ENCODE data around the gene MAPKAP1. TPM values are rescaled to one million over a fixed set of nuclear protein-coding genes. Genes with fewer than 3 reads are reported as not detected.
A peak's percentile ranks its signal among the peaks of the same experiment; 100 is the strongest.
"Not testable (repeated sequence)": the region's sequence is repeated elsewhere in the genome, so short reads cannot be mapped to it uniquely, and the experiment has no call there.

Gene MAPKAP1
- total RNA-seq, 2 experiments from 2014 or later = 51.6 to 61.9 TPM

DNA sequence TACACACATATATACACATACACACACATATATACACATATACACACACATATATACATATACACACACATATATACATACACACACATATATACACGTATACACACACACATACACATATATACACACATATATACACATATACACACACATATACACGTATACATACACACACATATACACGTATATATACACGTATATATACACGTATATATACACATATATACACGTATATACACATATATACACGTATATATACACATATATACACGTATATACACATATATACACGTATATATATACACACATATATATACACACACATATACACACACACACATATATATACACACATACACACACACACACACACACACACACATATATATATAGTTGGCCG is 13.5 kb downstream of the MAPKAP1 start:
- DNase-seq; intact Hi-C loops (cut with DNase I, micrococcal nuclease); H3K27me3 Mint-ChIP-seq; POLR2A ChIA-PET; ATAC-seq; H3K27ac Mint-ChIP-seq; H3K9me3 Mint-ChIP-seq (ENCODE audit: low read depth); H3K4me3 Mint-ChIP-seq; CTCF ChIA-PET: not testable (repeated sequence)
- Mint-ChIP-seq H3K36me3 (ENCODE audit: low read depth) (peaks cover 25% of the 10 kb centered on the region), H3K4me1 (peaks cover 24% of the 10 kb centered on the region)

GRCh38 chr9:125691869-125692268 is 15.1 kb downstream of the MAPKAP1 start:
- CTCF ChIA-PET = interaction anchor here (1.0 kb wide), 1 partner anchor 11 kb away, joined by 3 read pairs; no protein-coding TSS in a partner anchor
- DNase-seq (no peak), ATAC-seq (no peak)
- Mint-ChIP-seq H3K4me1 (peaks cover 16% of the 10 kb centered on the region), H3K36me3 (ENCODE audit: low read depth) (peaks cover 23% of the 10 kb centered on the region), H3K9me3 (ENCODE audit: low read depth) (no peaks in the 10 kb centered on the region), H3K27me3 (no peaks in the 10 kb centered on the region), H3K27ac (no peak overlapping the region), H3K4me3 (no peak overlapping the region)
- intact Hi-C loops (cut with DNase I, micrococcal nuclease) = no loop called here
- POLR2A ChIA-PET = no interaction called here

DNA sequence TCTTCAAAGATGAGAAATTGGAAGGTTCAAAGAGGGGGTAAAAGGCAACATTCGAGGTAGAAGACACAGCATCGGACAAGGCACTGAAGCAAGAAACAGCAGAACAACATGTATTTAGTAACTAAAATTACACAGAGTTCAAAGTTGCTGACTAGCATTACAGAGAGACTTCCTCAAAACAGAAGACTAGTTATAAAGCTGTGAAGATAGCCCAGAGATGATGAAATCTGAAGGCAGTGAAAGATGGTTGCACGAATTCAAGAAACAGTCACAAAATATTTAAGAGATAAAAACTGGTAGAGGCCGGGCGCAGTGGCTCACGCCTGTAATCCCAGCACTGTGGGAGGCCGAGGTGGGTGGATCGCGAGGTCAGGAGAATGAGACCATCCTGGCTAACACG is 16.3 kb downstream of the MAPKAP1 start:
- intact Hi-C loops (cut with DNase I, micrococcal nuclease) = no loop called here
- Mint-ChIP-seq H3K27ac (no peak overlapping the region), H3K9me3 (ENCODE audit: low read depth) (no peaks in the 10 kb centered on the region), H3K36me3 (ENCODE audit: low read depth) (peaks cover 20% of the 10 kb centered on the region), H3K4me1 (peaks cover 9% of the 10 kb centered on the region), H3K4me3 (no peak overlapping the region), H3K27me3 (no peaks in the 10 kb centered on the region)
- no peak for DNase-seq
- ChIA-PET CTCF (no interaction called here), POLR2A (no interaction called here)
- no peak for ATAC-seq

DNA sequence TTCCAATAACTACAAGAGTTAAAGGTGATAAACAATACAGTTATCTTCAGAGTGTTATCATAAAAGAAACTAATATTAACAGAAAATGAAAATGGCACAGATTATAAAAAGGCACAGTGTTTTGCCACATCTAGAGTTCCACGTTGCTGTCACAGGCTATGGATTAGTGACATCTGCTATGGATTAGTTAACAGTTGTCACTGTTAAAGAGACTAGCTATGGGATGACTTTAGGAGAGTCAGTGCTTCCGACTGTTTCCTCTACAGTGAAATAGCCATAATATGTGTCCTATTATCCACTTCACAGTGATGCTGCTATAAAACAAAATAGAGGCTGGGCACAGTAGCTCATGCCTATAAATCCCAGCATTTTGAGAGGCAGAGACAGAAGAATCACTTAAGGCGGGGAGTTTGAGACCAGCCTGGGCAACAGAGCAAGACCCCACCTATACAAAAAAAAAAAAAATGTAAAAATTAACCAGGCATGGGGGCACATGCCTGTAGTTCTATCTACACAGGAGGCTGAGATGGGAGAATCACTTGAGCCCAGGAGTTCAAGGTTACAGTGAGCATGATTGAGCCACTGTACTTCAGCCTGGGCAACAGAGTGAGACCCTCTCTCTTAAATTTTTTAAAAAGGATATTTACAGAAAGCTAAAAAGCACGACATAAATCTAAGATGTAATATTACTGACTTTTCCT is 19.7 kb downstream of the MAPKAP1 start:
- Mint-ChIP-seq H3K4me1 (peaks cover 22% of the 10 kb centered on the region), H3K36me3 (ENCODE audit: low read depth) (peaks cover 37% of the 10 kb centered on the region), H3K9me3 (ENCODE audit: low read depth) (no peaks in the 10 kb centered on the region), H3K4me3 (no peak overlapping the region), H3K27me3 (no peaks in the 10 kb centered on the region), H3K27ac (no peak overlapping the region)
- intact Hi-C loops (cut with DNase I, micrococcal nuclease) = no loop called here
- DNase-seq (no peak), ATAC-seq (no peak)
- ChIA-PET POLR2A (no interaction called here), CTCF (interaction anchor here (0.6 kb wide), 1 partner anchor 438 kb away, joined by 3 read pairs; no protein-coding TSS in a partner anchor)

DNA sequence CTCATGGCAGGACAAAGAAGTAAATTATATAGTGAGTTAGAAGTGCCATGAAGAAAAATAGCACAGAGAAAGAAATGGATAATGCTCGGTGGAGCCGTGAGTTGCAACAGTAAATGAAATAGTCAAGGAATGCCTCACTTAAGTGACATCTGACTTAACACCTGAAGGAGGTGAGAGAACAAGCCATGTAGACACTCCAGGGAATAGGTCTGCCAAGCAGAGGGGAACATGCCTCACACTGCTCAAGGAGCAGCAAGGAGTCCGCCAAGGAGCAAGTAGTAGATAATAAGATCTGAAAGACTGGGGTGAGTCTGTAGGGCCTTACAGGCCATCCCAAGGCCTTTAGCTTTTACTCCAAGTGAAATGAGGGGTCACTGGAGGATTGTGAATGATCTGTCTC is 21.8 kb downstream of the MAPKAP1 start:
- ChIA-PET CTCF (interaction anchor here (0.5 to 1.1 kb wide), 3 partner anchors 11 to 45 kb away, joined by 3 to 4 read pairs (median 3); no protein-coding TSS in a partner anchor), POLR2A (no interaction called here)
- Mint-ChIP-seq H3K4me1 (peaks cover 25% of the 10 kb centered on the region), H3K9me3 (ENCODE audit: low read depth) (no peaks in the 10 kb centered on the region), H3K36me3 (ENCODE audit: low read depth) (peaks cover 28% of the 10 kb centered on the region), H3K27me3 (no peaks in the 10 kb centered on the region), H3K4me3 (no peak overlapping the region), H3K27ac (no peak overlapping the region)
- ATAC-seq (no peak), DNase-seq (no peak)
- intact Hi-C loops (cut with DNase I, micrococcal nuclease) = no loop called here

GRCh38 chr9:125683486-125683885 is 23.5 kb downstream of the MAPKAP1 start:
- peak; percentile 49 for ATAC-seq
- no peak for DNase-seq
- Mint-ChIP-seq H3K27me3 (no peaks in the 10 kb centered on the region), H3K4me1 (peaks cover 19% of the 10 kb centered on the region), H3K27ac (no peak overlapping the region), H3K4me3 (no peak overlapping the region), H3K9me3 (ENCODE audit: low read depth) (no peaks in the 10 kb centered on the region), H3K36me3 (ENCODE audit: low read depth) (peaks cover 25% of the 10 kb centered on the region)
- POLR2A ChIA-PET = interaction anchor here (0.7 kb wide), 1 partner anchor 278 kb away, joined by 6 read pairs; no protein-coding TSS in a partner anchor
- CTCF ChIA-PET = interaction anchor here (2.2 kb wide), 1 partner anchor 9 kb away, joined by 7 read pairs; no protein-coding TSS in a partner anchor
- intact Hi-C loops (cut with DNase I, micrococcal nuclease) = no loop called here

GRCh38 chr9:125682340-125682739 is 24.7 kb downstream of the MAPKAP1 start:
- no peak overlapping the region for H3K27ac Mint-ChIP-seq
- ATAC-seq = no peak
- intact Hi-C loops (cut with DNase I, micrococcal nuclease) = no loop called here
- no peak for DNase-seq
- POLR2A ChIA-PET = no interaction called here
- no peaks in the 10 kb centered on the region for H3K27me3 Mint-ChIP-seq
- peaks cover 19% of the 10 kb centered on the region for H3K4me1 Mint-ChIP-seq
- peaks cover 25% of the 10 kb centered on the region for H3K36me3 Mint-ChIP-seq (ENCODE audit: low read depth)
- no peak overlapping the region for H3K4me3 Mint-ChIP-seq
- no peaks in the 10 kb centered on the region for H3K9me3 Mint-ChIP-seq (ENCODE audit: low read depth)
- CTCF ChIA-PET = interaction anchor here (2.2 kb wide), 1 partner anchor 8 kb away, joined by 7 read pairs; no protein-coding TSS in a partner anchor

GRCh38 chr9:125681657-125682056 is 25.4 kb downstream of the MAPKAP1 start:
- intact Hi-C loops (cut with DNase I, micrococcal nuclease) = no loop called here
- POLR2A ChIA-PET = no interaction called here
- Mint-ChIP-seq H3K27ac (no peak overlapping the region), H3K9me3 (ENCODE audit: low read depth) (no peaks in the 10 kb centered on the region), H3K4me3 (no peak overlapping the region), H3K4me1 (peaks cover 20% of the 10 kb centered on the region), H3K27me3 (no peaks in the 10 kb centered on the region), H3K36me3 (ENCODE audit: low read depth) (peaks cover 25% of the 10 kb centered on the region)
- CTCF ChIA-PET = interaction anchor here (2.2 kb wide), 1 partner anchor 8 kb away, joined by 7 read pairs; no protein-coding TSS in a partner anchor
- DNase-seq = no peak
- no peak for ATAC-seq

DNA sequence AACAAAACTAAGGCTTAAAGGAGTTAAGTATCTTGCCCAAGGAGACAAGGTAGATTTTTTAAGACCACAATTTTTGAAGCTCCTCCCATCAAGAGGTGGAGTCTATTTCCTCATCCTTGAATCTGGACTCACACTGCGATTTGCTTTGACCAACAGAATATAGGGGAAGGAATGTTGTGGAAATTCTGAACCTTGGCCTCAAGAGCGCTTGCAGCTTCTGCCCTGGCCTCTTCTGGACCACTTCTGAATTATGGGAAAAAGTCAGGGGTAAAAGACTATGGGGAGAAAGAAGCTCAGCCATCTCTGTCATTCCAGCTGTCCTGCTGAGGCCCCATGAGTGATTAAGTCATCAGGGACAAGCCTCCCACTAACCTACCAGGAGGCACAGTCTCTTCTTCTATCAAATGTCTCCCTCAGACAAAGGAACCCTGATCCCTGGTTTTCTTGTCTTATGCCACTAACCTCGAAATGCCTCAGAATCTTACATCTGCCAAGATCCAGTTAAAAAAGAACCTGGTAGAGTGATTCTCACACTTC is 25.9 kb downstream of the MAPKAP1 start:
- H3K27ac Mint-ChIP-seq = no peak overlapping the region
- ChIA-PET CTCF (interaction anchor here (0.6 to 0.7 kb wide), 2 partner anchors 10 to 243 kb away, joined by 3 read pairs; no protein-coding TSS in a partner anchor), POLR2A (no interaction called here)
- no peak for ATAC-seq
- peaks cover 25% of the 10 kb centered on the region for H3K36me3 Mint-ChIP-seq (ENCODE audit: low read depth)
- intact Hi-C loops (cut with DNase I, micrococcal nuclease) = no loop called here
- H3K4me1 Mint-ChIP-seq = peaks cover 20% of the 10 kb centered on the region
- no peaks in the 10 kb centered on the region for H3K27me3 Mint-ChIP-seq
- DNase-seq = no peak
- H3K4me3 Mint-ChIP-seq = no peak overlapping the region
- no peaks in the 10 kb centered on the region for H3K9me3 Mint-ChIP-seq (ENCODE audit: low read depth)

- H3K27me3 Mint-ChIP-seq = no peaks in the 10 kb centered on the region
- POLR2A ChIA-PET = no interaction called here
- CTCF ChIA-PET = interaction anchor here (0.6 to 0.7 kb wide), 2 partner anchors 11 to 243 kb away, joined by 3 read pairs; no protein-coding TSS in a partner anchor
- H3K4me3 Mint-ChIP-seq = no peak overlapping the region
- DNase-seq (no peak), ATAC-seq (no peak)
- H3K36me3 Mint-ChIP-seq (ENCODE audit: low read depth) = peaks cover 20% of the 10 kb centered on the region
- peaks cover 20% of the 10 kb centered on the region for H3K4me1 Mint-ChIP-seq
- peak overlapping the region; percentile 13 for H3K27ac Mint-ChIP-seq
- intact Hi-C loops (cut with DNase I, micrococcal nuclease) = no loop called here
- H3K9me3 Mint-ChIP-seq (ENCODE audit: low read depth) = no peaks in the 10 kb centered on the region
These were observed 26.6 kb downstream of the MAPKAP1 start for GRCh38 chr9:125680445-125680844.

DNA sequence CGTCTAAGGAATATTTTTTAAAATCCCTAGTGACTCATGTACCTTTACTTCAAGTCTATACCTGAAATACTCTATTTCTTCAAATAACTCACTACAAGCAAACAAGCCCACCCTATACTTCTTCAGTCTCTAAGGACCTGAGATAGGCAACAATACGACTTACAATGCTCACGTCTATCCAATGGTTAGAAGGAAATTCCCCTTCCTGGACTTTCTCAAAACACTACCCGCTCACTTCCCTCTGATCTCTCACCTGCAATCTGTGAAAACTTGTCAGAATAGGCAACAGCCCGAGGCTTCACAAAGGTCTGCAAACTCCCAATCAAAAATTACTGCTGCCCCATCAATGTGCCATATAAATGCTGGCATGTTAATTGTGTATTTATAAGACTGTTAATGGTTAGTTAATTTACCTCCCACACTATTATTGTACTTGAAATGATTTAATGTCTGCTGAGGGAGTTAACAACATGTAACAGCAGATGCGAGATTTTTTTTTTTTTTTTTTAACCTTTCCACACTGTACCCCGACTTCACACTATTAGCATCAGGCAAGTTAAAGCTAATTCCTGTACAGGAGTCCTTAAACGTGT is 27.3 kb downstream of the MAPKAP1 start:
- ChIA-PET CTCF (no interaction called here), POLR2A (no interaction called here)
- DNase-seq (no peak), ATAC-seq (no peak)
- Mint-ChIP-seq H3K4me1 (peaks cover 20% of the 10 kb centered on the region), H3K36me3 (ENCODE audit: low read depth) (peaks cover 14% of the 10 kb centered on the region), H3K27ac (no peak overlapping the region), H3K9me3 (ENCODE audit: low read depth) (no peaks in the 10 kb centered on the region), H3K4me3 (no peak overlapping the region), H3K27me3 (no peaks in the 10 kb centered on the region)
- intact Hi-C loops (cut with DNase I, micrococcal nuclease) = no loop called here

Measured in activated CD4-positive, alpha-beta T cell treated with anti-CD3 and anti-CD28 coated beads for 36 hours (primary cell).